ENCODE results near the gene TMEM150B.

DNA sequence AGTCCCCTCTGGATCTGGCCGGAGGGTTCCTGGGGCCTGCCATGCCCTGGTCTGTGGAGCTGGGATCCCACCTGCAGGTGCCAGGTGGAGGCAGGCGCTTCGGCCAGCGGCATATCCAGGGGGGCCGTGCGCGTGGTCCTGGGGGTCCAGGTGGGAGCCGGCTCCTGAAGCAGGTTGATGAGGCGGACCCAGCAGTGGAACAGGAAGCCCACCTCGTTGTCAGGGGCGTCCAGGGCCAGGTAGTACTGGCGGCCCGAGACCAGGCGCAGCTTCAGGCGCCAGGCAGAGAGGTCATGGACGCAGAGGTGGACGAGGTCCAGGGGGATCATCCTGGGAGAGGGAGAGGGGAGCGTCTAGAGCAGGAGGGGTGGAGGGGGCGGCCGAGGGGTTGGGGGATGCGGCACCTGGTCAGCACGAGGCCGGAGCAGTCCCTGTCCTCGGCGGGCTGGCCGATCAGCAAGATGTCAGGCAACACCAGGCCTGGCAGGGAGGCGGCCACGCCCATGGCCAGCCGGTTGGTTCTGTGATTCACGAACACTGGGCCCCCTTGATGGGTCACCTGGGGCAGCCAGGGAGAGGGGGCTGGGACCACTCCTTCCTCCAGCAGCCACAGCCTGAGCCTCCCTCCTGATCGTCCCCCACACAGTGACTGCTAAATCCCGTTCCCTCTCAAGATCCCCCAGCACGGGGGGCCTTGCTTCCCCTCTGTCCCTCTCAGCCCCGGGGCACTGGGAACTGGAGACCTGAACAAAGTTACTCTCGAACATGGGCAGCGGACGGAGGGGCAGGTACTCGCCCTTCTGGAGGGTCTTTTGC lies 37.2 kb upstream of the TMEM150B start:
- TF ChIP-seq, protein P1, sequence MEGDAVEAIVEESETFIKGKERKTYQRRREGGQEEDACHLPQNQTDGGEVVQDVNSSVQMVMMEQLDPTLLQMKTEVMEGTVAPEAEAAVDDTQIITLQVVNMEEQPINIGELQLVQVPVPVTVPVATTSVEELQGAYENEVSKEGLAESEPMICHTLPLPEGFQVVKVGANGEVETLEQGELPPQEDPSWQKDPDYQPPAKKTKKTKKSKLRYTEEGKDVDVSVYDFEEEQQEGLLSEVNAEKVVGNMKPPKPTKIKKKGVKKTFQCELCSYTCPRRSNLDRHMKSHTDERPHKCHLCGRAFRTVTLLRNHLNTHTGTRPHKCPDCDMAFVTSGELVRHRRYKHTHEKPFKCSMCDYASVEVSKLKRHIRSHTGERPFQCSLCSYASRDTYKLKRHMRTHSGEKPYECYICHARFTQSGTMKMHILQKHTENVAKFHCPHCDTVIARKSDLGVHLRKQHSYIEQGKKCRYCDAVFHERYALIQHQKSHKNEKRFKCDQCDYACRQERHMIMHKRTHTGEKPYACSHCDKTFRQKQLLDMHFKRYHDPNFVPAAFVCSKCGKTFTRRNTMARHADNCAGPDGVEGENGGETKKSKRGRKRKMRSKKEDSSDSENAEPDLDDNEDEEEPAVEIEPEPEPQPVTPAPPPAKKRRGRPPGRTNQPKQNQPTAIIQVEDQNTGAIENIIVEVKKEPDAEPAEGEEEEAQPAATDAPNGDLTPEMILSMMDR (IDR thresholded peaks at IDR 0.05; ENCODE audit: low read length), result no peak
- TF ChIP-seq EZH2 (IDR thresholded peaks at IDR 0.05; ENCODE audit: borderline replicate concordance, low read length), result no peak

Measured in OCI-LY1 (cell line).